Stimulated activated CD4-positive, alpha-beta T cell treated with anti-CD3 and anti-CD28 coated beads, Interleukin-15, amount 100 ng/mL, for 1 hour (primary cell): ENCODE data around the gene UNK.

ENCODE experiments used
- DNase-seq, 2 donors: peaks; one replicate each; pipeline ENCODE4 v3.0.0-alpha.2; 2020; ENCODE audit warnings: low read depth in 1 of 2, low spot score in 1 of 2

The UNK gene

GRCh38 chr17:75832652-75833400, 48.2 kb downstream of the UNK start:
- no peak for DNase-seq

DNA sequence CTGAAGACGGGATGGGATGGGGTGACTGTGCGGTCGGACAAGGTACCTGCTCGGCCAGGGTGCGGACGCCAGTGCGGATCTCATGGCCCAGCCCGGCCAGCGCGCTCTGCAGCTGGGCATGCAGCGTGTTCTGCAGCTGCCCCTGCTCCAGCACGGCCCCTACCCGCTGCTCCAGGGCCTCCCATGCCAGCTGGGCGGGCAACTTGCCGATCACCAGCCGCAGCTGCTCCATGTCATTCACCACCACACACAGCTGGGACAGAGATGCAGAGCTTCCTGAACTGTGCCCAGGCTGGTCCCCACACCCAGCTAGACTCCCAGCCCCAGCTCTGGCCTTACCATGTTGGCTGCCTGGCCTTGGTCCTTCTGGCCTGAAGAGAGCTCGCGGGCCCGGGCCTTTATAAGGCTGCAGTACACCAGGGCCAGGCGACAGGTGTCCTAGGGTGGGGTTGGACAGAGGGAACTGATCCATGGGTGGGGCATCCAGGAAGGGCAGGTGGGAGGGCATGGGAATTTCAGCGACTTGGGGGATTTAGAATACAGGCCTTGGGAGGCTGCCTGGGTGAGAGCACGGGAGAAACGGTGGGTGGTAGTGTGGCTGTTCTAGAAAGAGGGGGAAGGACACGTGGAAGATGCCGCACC, 49.8 kb downstream of the UNK start:
- no peak for DNase-seq

- DNase-seq, result no peak
These were observed 50.5 kb downstream of the UNK start for GRCh38 chr17:75834928-75835653.

- DNase-seq, result no peak
These were observed 51.0 kb downstream of the UNK start for GRCh38 chr17:75835654-75835987.

GRCh38 chr17:75836605-75837004, 52.0 kb downstream of the UNK start:
- no peak for DNase-seq

DNA sequence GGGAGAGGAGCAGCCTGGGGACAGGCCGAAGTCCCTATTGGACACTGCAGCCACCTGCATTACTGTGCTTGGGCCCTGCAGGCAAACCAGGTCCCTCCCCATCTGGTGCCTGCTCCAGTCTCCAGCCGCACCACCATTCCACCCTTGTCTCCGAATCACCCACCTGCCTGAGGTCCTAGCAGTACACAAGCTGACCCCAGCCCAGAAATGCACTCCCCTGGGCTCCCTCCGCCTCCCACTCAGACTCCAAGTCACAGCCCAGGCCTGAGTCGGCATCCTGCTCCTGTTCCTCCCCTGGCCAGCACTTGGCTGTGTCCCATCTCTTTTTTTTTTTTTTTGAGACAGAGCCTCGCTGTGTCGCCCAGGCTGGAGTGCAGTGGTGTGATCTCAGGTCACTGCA, 53.3 kb downstream of the UNK start:
- DNase-seq, result no peak

DNA sequence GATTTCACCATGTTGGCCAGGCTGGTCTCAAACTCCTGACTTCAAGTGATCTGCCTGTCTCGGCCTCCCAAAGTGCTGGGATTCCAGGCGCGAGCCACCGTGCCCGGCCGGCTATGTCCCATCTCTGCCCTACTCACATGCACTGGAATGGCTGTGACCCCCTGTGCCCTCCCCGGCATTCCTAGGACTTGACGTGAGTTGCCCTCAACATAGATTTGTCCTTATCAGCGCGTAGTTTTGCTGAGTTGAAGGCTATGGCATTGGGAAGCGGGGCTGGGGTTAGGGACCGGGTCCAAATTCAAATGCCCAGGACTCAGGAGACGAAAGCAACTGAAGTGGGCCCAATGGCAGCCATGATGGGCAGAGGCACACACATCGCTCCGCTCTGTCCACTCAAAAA, 53.8 kb downstream of the UNK start:
- DNase-seq, result no peak

GRCh38 chr17:75839942-75840798, 55.6 kb downstream of the UNK start:
- DNase-seq, result no peak

GRCh38 chr17:75840799-75841164, 56.2 kb downstream of the UNK start:
- no peak for DNase-seq

DNA sequence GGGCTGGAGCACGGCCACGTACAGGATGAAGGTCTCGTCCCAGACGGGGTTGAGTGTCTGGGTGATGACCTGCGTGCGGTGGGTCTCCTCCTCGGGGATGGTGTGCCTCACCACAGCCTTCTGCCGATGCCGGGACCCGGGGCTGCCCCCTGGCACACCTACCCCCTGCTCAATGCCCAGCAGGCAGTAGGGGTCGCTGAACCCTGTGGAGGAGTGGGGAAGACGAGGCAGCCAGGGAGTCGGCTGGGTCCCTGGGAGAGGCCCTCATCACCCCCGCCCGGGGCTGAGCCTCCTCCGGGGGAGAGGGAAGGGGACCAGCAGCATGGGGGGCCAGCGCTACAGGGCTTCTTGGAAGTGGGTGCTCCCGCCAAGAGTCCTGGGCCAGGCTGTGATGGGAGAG, 57.8 kb downstream of the UNK start:
- no peak for DNase-seq

DNA sequence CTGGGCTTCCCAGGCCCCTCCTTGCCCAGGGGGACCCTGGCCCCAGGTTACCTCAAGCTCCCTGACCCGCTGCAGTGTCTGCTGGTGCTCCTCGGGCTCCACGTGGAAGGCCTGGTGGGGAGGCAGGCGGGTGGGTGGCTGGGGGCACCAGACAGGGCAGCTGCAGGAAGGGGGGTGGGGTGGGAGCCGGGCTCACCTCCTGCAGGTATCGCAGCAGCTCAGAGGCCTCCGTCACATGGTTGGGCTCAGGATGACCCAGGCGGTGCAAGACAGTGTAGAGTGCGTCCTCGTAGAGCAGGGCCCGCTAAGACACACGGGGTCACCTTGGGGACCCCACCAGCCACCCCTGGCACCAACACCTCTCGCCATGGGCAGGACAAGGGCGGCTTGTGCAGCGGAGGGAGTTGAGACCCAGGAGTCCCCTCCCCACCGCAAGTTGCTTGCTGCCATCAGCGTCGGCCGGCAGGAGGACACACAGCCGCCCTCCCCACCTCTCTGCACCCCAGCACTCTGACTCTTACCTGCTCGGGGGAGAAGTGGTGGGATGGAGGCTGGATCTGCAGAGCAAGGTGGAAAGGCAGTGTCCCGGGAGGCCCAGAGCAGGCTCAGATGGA, 58.5 kb downstream of the UNK start:
- DNase-seq, result no peak

- peak in 1 of 2 donors; percentile 44 for DNase-seq
These were observed 59.2 kb downstream of the UNK start, which contains the start of gene UNC13D for GRCh38 chr17:75843577-75844529. Gene UNC13D, minus strand, starts transcription at chr17:75844404. Its CDS starts 67 bp downstream, at chr17:75844337.

DNA sequence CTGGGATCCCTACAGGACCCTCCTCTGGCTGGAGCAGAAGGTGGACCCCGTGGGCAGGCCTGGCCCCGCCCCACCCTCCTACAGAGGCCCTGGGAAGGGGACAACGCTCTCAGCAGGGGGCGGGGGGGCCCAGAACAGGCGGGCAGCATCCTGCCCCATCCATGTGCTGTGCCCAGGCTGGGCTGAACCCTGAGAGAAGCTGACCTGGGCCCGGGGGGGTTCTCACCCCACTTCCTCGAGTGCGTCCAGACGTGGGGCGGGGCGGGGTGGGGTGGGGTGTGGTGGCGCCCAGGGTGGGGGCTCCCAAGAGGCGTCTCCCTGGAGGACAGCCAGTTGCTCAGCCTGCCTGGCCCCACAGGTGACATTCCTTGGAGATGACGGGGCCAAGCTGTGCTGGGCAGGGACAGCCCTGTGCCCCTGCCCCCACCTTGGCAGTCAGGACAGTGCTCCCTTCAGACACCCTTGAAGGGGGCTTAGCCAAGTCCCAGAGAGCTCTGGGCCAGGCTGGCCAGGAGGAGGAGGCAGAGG, 60.0 kb downstream of the UNK start:
- no peak for DNase-seq

GRCh38 chr17:75845058-75845711, 60.6 kb downstream of the UNK start:
- peak in 1 of 2 donors; percentile 52 for DNase-seq

- no peak for DNase-seq
These were observed 61.5 kb downstream of the UNK start for GRCh38 chr17:75845933-75846691.

GRCh38 chr17:75846692-75847613, 62.3 kb downstream of the UNK start:
- DNase-seq, result no peak
